Mammary epithelial cell (primary cell): ENCODE results near the gene TXNDC8.

ENCODE experiments used
- CTCF ChIP-seq, 2 donors: IDR thresholded peaks in 1 of 2; conservative IDR thresholded peaks in 1 of 2; 2 replicates each; pipeline ENCODE4 v1.5.1; 2011 to 2012; ENCODE audit warnings: inconsistent platforms in 2 of 2, low read length in 2 of 2, mild to moderate bottlenecking in 2 of 2, control low read depth in 1 of 2, low read depth in 1 of 2; ENCODE audit not compliant: insufficient read depth in 1 of 2; ENCODE audit errors: extremely low read depth in 1 of 2
- EZH2 ChIP-seq: IDR thresholded peaks from 2 replicates; pipeline ENCODE4 v1.6.1; 2012; ENCODE audit warnings: low read length, inconsistent platforms, borderline replicate concordance

DNA sequence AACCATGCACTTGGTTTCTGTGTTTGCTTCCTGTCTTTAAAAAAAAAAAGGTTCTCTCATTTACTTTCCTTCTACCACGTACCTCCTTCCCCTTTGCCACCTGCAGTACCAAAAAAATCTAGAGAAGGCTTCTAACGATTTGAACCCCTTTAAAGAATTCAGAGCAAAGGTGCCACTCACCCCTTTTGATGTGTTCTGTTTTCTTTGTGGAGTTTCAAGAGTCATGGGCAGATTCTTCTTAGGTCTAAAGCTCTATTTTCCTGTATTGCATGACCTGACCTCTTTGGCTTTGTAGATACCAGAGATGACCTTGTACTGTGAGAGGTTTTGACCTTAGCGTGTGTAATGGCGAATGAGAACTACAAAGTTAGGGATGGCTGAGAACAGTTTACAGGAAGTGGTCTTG, 29.0 kb downstream of the TXNDC8 start:
- TF ChIP-seq CTCF (conservative IDR thresholded peaks at IDR 0.05 in 1 of 2, IDR thresholded peaks at IDR 0.05 in 1 of 2; ENCODE audit: extremely low read depth in 1 of 2, insufficient read depth in 1 of 2, low read depth in 1 of 2, low read length in 2 of 2): no peak
- no peak for TF ChIP-seq EZH2
